ENCODE data around the gene RABL2B.

Gene RABL2B

GRCh38 chr22:50733521-50734342 is 49.7 kb downstream of the RABL2B start:
- H3K4me1 ChIP-seq = peaks cover 3% of the 10 kb centered on the region; the same call in 1 of the 2 replicates
- no peaks in the 10 kb centered on the region for H3K9me3 ChIP-seq
- peak overlapping the region; percentile 7; the same call in 1 of the 2 replicates for H3K4me3 ChIP-seq (ENCODE audit: low read depth, low read length)
- no peaks in the 10 kb centered on the region; the same call in 1 of the 2 replicates for H3K27me3 ChIP-seq
- DNase-seq = peak; percentile 51
- no peaks in the 10 kb centered on the region for H3K36me3 ChIP-seq
- peak; percentile 21; the same call in 1 of the 2 replicates for TF ChIP-seq CTCF (IDR thresholded peaks at IDR 0.05; ENCODE audit: low read depth, low read length)

GRCh38 chr22:50732681-50733080 is 50.8 kb downstream of the RABL2B start:
- H3K36me3 ChIP-seq = no peaks in the 10 kb centered on the region
- no peak for DNase-seq
- no peaks in the 10 kb centered on the region for H3K9me3 ChIP-seq
- peaks cover 3% of the 10 kb centered on the region; the same call in 1 of the 2 replicates for H3K4me1 ChIP-seq
- H3K27me3 ChIP-seq = no peaks in the 10 kb centered on the region; the same call in 1 of the 2 replicates
- TF ChIP-seq CTCF (IDR thresholded peaks at IDR 0.05; ENCODE audit: low read depth, low read length) = no peak
- no peak overlapping the region for H3K4me3 ChIP-seq (ENCODE audit: low read depth, low read length)

- Histone ChIP-seq H3K36me3 (no peaks in the 10 kb centered on the region), H3K4me3 (ENCODE audit: low read depth, low read length) (no peak overlapping the region), H3K27me3 (no peaks in the 10 kb centered on the region; the same call in 1 of the 2 replicates), H3K4me1 (peaks cover 3% of the 10 kb centered on the region; the same call in 1 of the 2 replicates), H3K9me3 (no peaks in the 10 kb centered on the region)
- DNase-seq = peak; percentile 65
- TF ChIP-seq CTCF (IDR thresholded peaks at IDR 0.05; ENCODE audit: low read depth, low read length) = peak; percentile 85
These were observed 51.4 kb downstream of the RABL2B start for GRCh38 chr22:50731811-50732624.

GRCh38 chr22:50730941-50731661 is 52.3 kb downstream of the RABL2B start:
- no peak for DNase-seq

More at GRCh38 chr22:50730941-50731661, 52.3 kb downstream of the RABL2B start:
- Histone ChIP-seq H3K27me3 (no peaks in the 10 kb centered on the region), H3K9me3 (no peaks in the 10 kb centered on the region), H3K4me1 (peaks cover 3% of the 10 kb centered on the region; the same call in 1 of the 2 replicates), H3K4me3 (ENCODE audit: low read depth, low read length) (no peak overlapping the region), H3K36me3 (no peaks in the 10 kb centered on the region)
- TF ChIP-seq CTCF (IDR thresholded peaks at IDR 0.05; ENCODE audit: low read depth, low read length) = no peak
